Aorta (tissue), 5 donors: ENCODE results near the gene FAM193A. TPM values are rescaled to one million over a fixed set of nuclear protein-coding genes. Genes with fewer than 3 reads are reported as not detected.
A peak's percentile ranks its signal among the peaks of the same experiment; 100 is the strongest.

Experiments used
- ATAC-seq: fragments of 200-7000 bp; cut with Tn5 transposase; one replicate; pipeline ENCODE4 v1.9.1; 2022; ENCODE audit warnings: moderate library complexity; ENCODE audit not compliant: low FRiP score
- DNase-seq, 2 donors: peaks; one replicate each; pipeline ENCODE4 v3.0.0-alpha.2; 2020
- H3K27ac ChIP-seq, 2 donors: one replicate each; pipeline ENCODE4 v1.5.1; 2013; ENCODE audit warnings: low read length in 2 of 2, mild to moderate bottlenecking in 2 of 2, moderate library complexity in 2 of 2, control low read depth in 1 of 2, inconsistent platforms in 1 of 2, low read depth in 1 of 2
- H3K27me3 ChIP-seq, 2 donors: one replicate each; pipeline ENCODE4 v1.6.1; 2013; ENCODE audit warnings: control low read depth in 1 of 2, low read length in 1 of 2, mild to moderate bottlenecking in 1 of 2, moderate library complexity in 1 of 2; ENCODE audit not compliant: insufficient read depth in 2 of 2, control insufficient read depth in 1 of 2
- H3K36me3 ChIP-seq, 2 donors: one replicate each; pipeline ENCODE4 v1.6.1; 2013; ENCODE audit warnings: control low read depth in 1 of 2, low read length in 1 of 2, mild to moderate bottlenecking in 1 of 2; ENCODE audit not compliant: insufficient read depth in 2 of 2, control insufficient read depth in 1 of 2
- H3K4me1 ChIP-seq, 2 donors: one replicate each; pipeline ENCODE4 v1.6.1; 2013; ENCODE audit warnings: low read length in 2 of 2, control low read depth in 1 of 2, mild to moderate bottlenecking in 1 of 2, moderate library complexity in 1 of 2; ENCODE audit not compliant: insufficient read depth in 2 of 2, control insufficient read depth in 1 of 2
- H3K4me3 ChIP-seq, 2 donors: one replicate each; pipeline ENCODE4 v1.5.1; 2013; ENCODE audit warnings: low read length in 2 of 2, control low read depth in 1 of 2, mild to moderate bottlenecking in 1 of 2
- H3K9me3 ChIP-seq: one replicate; pipeline ENCODE4 v1.6.1; 2013; ENCODE audit warnings: mild to moderate bottlenecking, low read length; ENCODE audit not compliant: control insufficient read depth
- WGBS, 2 donors: extraction: QIAGEN DNeasy Blood & Tissue Kit; methylation state at CpG; one replicate each; pipeline ENCODE4 v1.1.7; 2013; 5-methylcytosine and 5-hydroxymethylcytosine counted together
- intact Hi-C, 2 donors: fragments of 100-400 bp; cut with DNase I; formaldehyde crosslinking; loops; one replicate each; pipeline versions ENCODE4 v1.14.2 to v1.15.0; 2022
- polyA plus RNA-seq, 2 donors: library from polyadenylated mRNA; stranded (reverse); fragments of 200-250 nt; gene quantifications; one replicate each; pipeline ENCODE4 v1.2.3, GENCODE V29; 2013
- total RNA-seq, 2 donors: library from RNA; stranded (reverse); fragmentation: NEBNext Ultra II Directional; extraction: Animal tissue kit (Norgen Biotek cat#: 25700); gene quantifications; one replicate each; pipeline ENCODE4 v1.2.1, GENCODE V29; 2021
- donor health status: healthy with polysubstance abuse.
- donor health status: Bipolar disorder and iron deficiency.
- donor health status: DM: no; HTN: no; CAD: no.
- donor health status: DM: no; HTN: no; CAD: no.
- donor health status: DM: yes; HTN: yes; CAD: no.

Gene FAM193A
- total and polyA plus RNA-seq, 4 donors, result 4.6 to 41.6 (median 18.5) TPM

GRCh38 chr4:2650276-2650675, 113.8 kb downstream of the FAM193A start:
- DNase-seq (peak in 1 of 2 donors; percentile 43), ATAC-seq (no peak)
- intact Hi-C loops, result no loop called here
- H3K4me3 ChIP-seq, result no peak overlapping the region
- no peaks in the 10 kb centered on the region for H3K9me3 ChIP-seq
- no peaks in the 10 kb centered on the region for H3K4me1 ChIP-seq
- WGBS, 2 donors, result 94 to 97% methylated on average over 13 of the region's 13 CpGs
- H3K27ac ChIP-seq, result no peak overlapping the region
- H3K27me3 ChIP-seq, result no peaks in the 10 kb centered on the region
- peaks cover 2 to 9% of the 10 kb centered on the region in 2 donors for H3K36me3 ChIP-seq

- Histone ChIP-seq H3K4me1 (no peaks in the 10 kb centered on the region), H3K9me3 (no peaks in the 10 kb centered on the region), H3K27ac (no peak overlapping the region), H3K36me3 (peaks cover 2 to 9% of the 10 kb centered on the region in 2 donors), H3K4me3 (no peak overlapping the region), H3K27me3 (no peaks in the 10 kb centered on the region)
- DNase-seq (peak in 1 of 2 donors; percentile 42), ATAC-seq (no peak)
- intact Hi-C loops, result no loop called here
- WGBS, 2 donors, result 87 to 89% methylated on average over 10 of the region's 10 CpGs
Measured at GRCh38 chr4:2651546-2651945, 115.1 kb downstream of the FAM193A start.

GRCh38 chr4:2651998-2652397, 115.6 kb downstream of the FAM193A start:
- Histone ChIP-seq H3K27ac (no peak overlapping the region), H3K4me1 (no peaks in the 10 kb centered on the region), H3K9me3 (no peaks in the 10 kb centered on the region), H3K27me3 (no peaks in the 10 kb centered on the region), H3K36me3 (peaks cover 2 to 7% of the 10 kb centered on the region in 2 donors), H3K4me3 (no peak overlapping the region)
- no peak for ATAC-seq
- 89 to 93% methylated on average over 2 of the region's 2 CpGs for WGBS, 2 donors
- DNase-seq, result no peak
- intact Hi-C loops, result no loop called here

GRCh38 chr4:2652415-2653160, 116.1 kb downstream of the FAM193A start:
- H3K27me3 ChIP-seq, result no peaks in the 10 kb centered on the region
- no peaks in the 10 kb centered on the region for H3K9me3 ChIP-seq
- no peak overlapping the region for H3K27ac ChIP-seq
- intact Hi-C loops, result no loop called here
- H3K4me1 ChIP-seq, result no peaks in the 10 kb centered on the region
- WGBS, 2 donors, result 84 to 86% methylated on average over 14 of the region's 14 CpGs
- H3K4me3 ChIP-seq, result no peak overlapping the region
- peaks cover 2 to 7% of the 10 kb centered on the region in 2 donors for H3K36me3 ChIP-seq
- DNase-seq (peak in 1 of 2 donors; percentile 68), ATAC-seq (no peak)

GRCh38 chr4:2660596-2661211, 124.3 kb downstream of the FAM193A start:
- Histone ChIP-seq H3K9me3 (no peaks in the 10 kb centered on the region), H3K4me3 (no peak overlapping the region), H3K4me1 (peaks cover 0 to 3% of the 10 kb centered on the region in 2 donors), H3K27me3 (no peaks in the 10 kb centered on the region), H3K36me3 (no peaks in the 10 kb centered on the region), H3K27ac (peak overlapping the region; percentile 9 to 90)
- DNase-seq (no peak), ATAC-seq (peak; percentile 49)
- 12 to 19% methylated on average over 8 of the region's 8 CpGs for WGBS, 2 donors
- intact Hi-C loops, result loop anchor here in 1 of 2 donors (10.0 kb wide), 1 partner anchor 126 kb away; the partner anchor contains the start of gene FAM193A

- peaks cover 0 to 3% of the 10 kb centered on the region in 2 donors for H3K4me1 ChIP-seq
- intact Hi-C loops, result loop anchor here in 1 of 2 donors (10.0 kb wide), 1 partner anchor 128 kb away; the partner anchor contains the start of gene FAM193A
- ATAC-seq, result no peak
Measured at GRCh38 chr4:2662598-2662997, 126.2 kb downstream of the FAM193A start.

GRCh38 chr4:2663275-2663674, 126.8 kb downstream of the FAM193A start:
- H3K9me3 ChIP-seq, result no peaks in the 10 kb centered on the region
- peaks cover 0 to 3% of the 10 kb centered on the region in 2 donors for H3K4me1 ChIP-seq
- H3K4me3 ChIP-seq, result no peak overlapping the region
- DNase-seq (no peak), ATAC-seq (no peak)
- intact Hi-C loops, result loop anchor here in 1 of 2 donors (10.0 kb wide), 1 partner anchor 128 kb away; the partner anchor contains the start of gene FAM193A
- no peaks in the 10 kb centered on the region for H3K36me3 ChIP-seq
- WGBS, 2 donors, result 89% methylated on average over 2 of the region's 2 CpGs
- H3K27me3 ChIP-seq, result no peaks in the 10 kb centered on the region
- H3K27ac ChIP-seq, result no peak overlapping the region

More at GRCh38 chr4:2662598-2662997, 126.2 kb downstream of the FAM193A start:
- WGBS, 2 donors, result 96 to 97% methylated on average over 4 of the region's 4 CpGs
- no peak overlapping the region for H3K4me3 ChIP-seq
- peak overlapping the region in 1 of 2 donors; percentile 13 for H3K27ac ChIP-seq
- H3K27me3 ChIP-seq, result no peaks in the 10 kb centered on the region
- DNase-seq, result no peak
- no peaks in the 10 kb centered on the region for H3K9me3 ChIP-seq
- no peaks in the 10 kb centered on the region for H3K36me3 ChIP-seq

- 95 to 96% methylated on average over 2 of the region's 2 CpGs for WGBS, 2 donors
- Histone ChIP-seq H3K36me3 (peaks cover 0 to 4% of the 10 kb centered on the region in 2 donors), H3K4me1 (peaks cover 0 to 3% of the 10 kb centered on the region in 2 donors), H3K4me3 (no peak overlapping the region), H3K27ac (peak overlapping the region in 1 of 2 donors; percentile 20), H3K27me3 (no peaks in the 10 kb centered on the region), H3K9me3 (no peaks in the 10 kb centered on the region)
- no peak for DNase-seq
- intact Hi-C loops, result loop anchor here in 1 of 2 donors (10.0 kb wide), 1 partner anchor 132 kb away; the partner anchor contains the start of gene FAM193A
- ATAC-seq, result no peak
Measured at GRCh38 chr4:2666722-2667247, 130.3 kb downstream of the FAM193A start.
